ENCODE data around the gene TRIOBP.

Gene TRIOBP

DNA sequence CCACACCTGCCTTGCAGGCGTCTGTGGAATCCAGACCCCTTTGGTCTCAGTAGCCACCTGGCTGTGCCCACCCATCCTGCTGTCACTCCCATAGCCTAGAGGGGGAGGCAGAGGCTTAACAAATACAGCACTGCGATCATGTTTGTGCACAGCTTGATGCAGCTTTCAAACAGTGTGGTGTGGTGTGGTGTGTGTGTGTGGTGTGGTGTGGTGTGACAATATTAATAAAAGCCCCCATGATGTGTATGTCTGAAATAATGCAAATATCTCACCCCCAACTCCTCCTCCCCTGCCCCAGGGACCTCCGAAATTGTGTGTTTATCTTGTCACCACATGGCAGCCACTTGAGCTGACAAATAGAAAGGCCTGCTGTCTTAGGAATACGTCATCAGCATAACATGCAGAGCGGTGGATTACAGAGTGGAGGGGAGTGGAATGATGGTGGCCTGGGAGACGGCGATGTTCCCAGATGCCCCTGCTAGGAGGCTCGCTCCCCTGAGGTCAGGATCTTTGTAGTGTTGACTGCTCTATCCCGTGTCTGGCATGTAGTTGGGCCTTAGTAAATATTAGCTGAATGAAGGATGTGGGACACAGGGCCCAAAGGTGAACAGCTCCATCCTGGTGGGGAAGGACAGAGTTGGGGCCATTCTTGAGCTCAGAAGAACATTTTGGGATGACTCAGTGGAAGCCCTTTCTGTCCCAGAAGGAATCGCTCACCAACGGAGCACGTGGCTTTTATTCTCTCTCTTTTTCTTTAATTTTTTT lies 35.5 kb upstream of the TRIOBP start:
- DNase-seq (ENCODE audit: low spot score) = no peak
- TF ChIP-seq, protein P1, sequence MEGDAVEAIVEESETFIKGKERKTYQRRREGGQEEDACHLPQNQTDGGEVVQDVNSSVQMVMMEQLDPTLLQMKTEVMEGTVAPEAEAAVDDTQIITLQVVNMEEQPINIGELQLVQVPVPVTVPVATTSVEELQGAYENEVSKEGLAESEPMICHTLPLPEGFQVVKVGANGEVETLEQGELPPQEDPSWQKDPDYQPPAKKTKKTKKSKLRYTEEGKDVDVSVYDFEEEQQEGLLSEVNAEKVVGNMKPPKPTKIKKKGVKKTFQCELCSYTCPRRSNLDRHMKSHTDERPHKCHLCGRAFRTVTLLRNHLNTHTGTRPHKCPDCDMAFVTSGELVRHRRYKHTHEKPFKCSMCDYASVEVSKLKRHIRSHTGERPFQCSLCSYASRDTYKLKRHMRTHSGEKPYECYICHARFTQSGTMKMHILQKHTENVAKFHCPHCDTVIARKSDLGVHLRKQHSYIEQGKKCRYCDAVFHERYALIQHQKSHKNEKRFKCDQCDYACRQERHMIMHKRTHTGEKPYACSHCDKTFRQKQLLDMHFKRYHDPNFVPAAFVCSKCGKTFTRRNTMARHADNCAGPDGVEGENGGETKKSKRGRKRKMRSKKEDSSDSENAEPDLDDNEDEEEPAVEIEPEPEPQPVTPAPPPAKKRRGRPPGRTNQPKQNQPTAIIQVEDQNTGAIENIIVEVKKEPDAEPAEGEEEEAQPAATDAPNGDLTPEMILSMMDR (IDR thresholded peaks at IDR 0.05; ENCODE audit: borderline replicate concordance, control extremely low read depth, extremely low read depth, insufficient read depth, missing control alignments) = peak; percentile 44
- in situ Hi-C loops (cut with MboI; ENCODE audit: low sequenced_read_pairs, unreplicated experiment) = no loop called here

DNA sequence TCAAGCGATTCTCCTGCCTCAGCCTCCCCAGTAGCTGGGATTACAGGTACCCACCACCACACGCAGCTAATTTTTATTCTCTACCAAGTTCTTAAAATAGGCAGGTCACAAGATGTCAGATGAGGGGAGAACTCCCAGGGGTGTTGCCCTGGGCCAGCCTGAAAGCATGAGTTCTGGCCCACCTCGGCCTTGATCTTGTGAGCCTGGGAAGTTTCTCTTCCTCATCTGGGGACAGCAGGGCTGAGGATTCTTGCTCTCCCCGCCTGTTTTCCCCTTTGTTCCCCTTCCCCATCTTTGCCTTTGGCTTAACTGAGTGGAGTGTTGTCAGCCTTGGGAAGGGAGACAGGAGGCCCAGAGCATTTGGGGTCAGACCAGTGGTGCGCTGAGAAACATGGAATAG lies 34.8 kb upstream of the TRIOBP start:
- DNase-seq (ENCODE audit: low spot score) = no peak
- TF ChIP-seq, protein P1 (IDR thresholded peaks at IDR 0.05; ENCODE audit: borderline replicate concordance, control extremely low read depth, extremely low read depth, insufficient read depth, missing control alignments) = no peak
- in situ Hi-C loops (cut with MboI; ENCODE audit: low sequenced_read_pairs, unreplicated experiment) = no loop called here

DNA sequence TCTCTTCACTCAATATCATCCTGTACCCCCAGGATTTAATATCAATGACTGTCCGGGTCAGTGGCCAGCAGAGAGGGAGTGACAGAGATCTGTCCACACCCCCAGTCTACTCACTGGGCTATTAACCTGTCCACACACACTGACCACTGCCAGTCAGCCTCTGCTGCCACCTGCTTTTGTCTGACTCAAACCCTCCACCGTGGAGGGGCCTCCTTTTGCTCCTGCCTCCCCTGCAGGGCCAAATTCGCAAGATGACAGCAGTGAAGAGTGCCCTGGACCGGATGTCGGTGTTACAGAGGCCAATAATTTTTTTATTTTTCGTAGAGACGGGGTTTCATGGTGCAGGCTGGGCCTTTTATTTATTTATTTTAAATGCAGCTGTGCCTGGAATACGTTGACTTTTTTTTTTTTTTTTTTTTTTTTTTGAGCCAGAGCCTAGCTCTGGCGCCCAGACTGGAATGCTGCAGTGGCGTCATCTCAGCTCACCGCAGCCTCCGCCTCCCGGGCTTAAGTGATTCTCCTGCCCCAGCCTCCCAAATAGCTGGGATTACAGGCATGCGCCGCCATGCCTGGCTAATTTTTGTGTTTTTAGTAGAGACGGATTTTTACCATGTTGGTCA lies 33.2 kb upstream of the TRIOBP start:
- in situ Hi-C loops (cut with MboI; ENCODE audit: low sequenced_read_pairs, unreplicated experiment) = no loop called here
- DNase-seq (ENCODE audit: low spot score) = no peak
- TF ChIP-seq, protein P1 (IDR thresholded peaks at IDR 0.05; ENCODE audit: borderline replicate concordance, control extremely low read depth, extremely low read depth, insufficient read depth, missing control alignments) = no peak

DNA sequence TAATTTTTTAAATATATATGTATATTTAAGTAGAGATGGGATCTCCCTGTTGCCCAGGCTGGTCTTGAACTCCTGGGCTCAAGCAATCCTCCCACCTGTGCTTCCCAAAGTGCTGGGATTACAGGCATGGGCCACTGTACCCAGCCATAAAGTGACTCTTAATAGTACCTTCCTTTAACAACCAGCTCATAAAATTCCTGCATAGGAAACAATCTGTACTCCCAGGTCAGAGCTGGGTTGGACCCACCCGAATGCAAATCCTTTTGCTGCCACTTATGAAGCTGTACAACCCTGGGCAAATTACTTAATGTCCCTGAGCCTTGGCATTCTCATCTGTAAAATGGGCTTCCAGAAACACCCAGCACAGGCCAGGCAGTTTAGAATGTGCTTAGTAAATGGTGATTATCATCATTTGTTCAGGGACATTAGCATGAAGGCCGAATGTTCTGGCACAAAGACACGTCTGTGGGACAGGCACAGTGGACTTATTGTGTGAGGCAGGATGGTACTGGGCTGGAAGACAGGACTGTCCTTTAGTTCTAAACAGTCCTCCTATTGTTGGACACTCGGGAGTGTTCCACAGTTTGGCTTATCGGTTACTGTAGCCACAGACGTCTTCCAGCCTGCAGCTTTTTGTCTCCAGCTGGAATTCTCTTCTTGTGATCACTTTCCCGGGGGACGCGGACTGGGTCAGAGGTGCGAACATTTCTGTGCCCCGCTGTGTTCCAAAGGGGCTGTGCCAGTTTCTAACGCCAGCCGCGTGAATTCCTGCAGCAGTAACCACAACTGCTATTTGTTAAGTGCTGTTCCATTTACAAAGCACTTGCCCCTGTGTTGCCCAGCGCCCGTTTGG lies 32.4 kb upstream of the TRIOBP start:
- DNase-seq (ENCODE audit: low spot score) = no peak
- in situ Hi-C loops (cut with MboI; ENCODE audit: low sequenced_read_pairs, unreplicated experiment) = no loop called here
- TF ChIP-seq, protein P1 (IDR thresholded peaks at IDR 0.05; ENCODE audit: borderline replicate concordance, control extremely low read depth, extremely low read depth, insufficient read depth, missing control alignments) = no peak

DNA sequence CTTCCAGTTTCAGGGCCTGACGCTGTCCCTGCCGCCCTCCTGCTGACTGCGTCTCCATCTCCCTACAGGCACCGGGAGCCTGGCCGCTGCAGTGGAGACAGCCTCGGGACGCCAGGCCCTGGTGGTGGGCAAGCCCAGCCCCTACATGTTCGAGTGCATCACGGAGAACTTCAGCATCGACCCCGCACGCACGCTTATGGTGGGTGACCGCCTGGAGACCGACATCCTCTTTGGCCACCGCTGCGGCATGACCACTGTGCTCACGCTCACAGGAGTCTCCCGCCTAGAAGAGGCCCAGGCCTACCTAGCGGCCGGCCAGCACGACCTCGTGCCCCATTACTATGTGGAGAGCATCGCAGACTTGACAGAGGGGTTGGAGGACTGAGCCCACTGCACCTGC lies 31.4 kb upstream of the TRIOBP start:
- in situ Hi-C loops (cut with MboI; ENCODE audit: low sequenced_read_pairs, unreplicated experiment) = no loop called here
- TF ChIP-seq, protein P1 (IDR thresholded peaks at IDR 0.05; ENCODE audit: borderline replicate concordance, control extremely low read depth, extremely low read depth, insufficient read depth, missing control alignments) = no peak
- no peak for DNase-seq (ENCODE audit: low spot score)

DNA sequence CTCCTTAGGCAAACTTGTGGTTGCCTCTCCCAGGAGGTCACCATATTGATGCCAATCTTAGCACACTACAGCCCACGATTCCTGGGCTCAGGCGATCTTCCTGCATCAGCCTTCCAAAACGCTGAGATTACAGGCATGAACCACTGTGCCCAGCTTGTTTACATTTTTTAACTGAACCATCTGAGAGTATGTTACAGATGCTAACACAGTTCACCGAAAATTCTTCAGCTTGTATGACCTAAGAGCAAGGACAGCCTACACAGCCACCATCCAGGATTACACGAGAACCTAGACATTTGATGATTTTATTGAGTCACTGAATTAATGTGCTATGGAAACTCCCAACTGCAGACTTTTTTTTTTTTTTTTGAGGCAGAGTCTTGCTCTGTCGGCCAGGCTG lies 27.3 kb upstream of the TRIOBP start:
- TF ChIP-seq, protein P1 (IDR thresholded peaks at IDR 0.05; ENCODE audit: borderline replicate concordance, control extremely low read depth, extremely low read depth, insufficient read depth, missing control alignments) = no peak
- in situ Hi-C loops (cut with MboI; ENCODE audit: low sequenced_read_pairs, unreplicated experiment) = no loop called here
- DNase-seq (ENCODE audit: low spot score) = no peak
